Measurements from ENCODE around the gene ADCY4. TPM values are rescaled to one million over a fixed set of nuclear protein-coding genes. Genes with fewer than 3 reads are reported as not detected.

Gene ADCY4
- total RNA-seq, 1 experiment from 2014 or later: 0.86 TPM

GRCh38 chr14:24274101-24274543, 60.7 kb downstream of the ADCY4 start:
- DNase-seq (ENCODE audit: low read depth, low spot score) (no peak), ATAC-seq (no peak)
- Histone ChIP-seq H3K79me2 (ENCODE audit: insufficient read depth, low read length) (peaks cover 4% of the 10 kb centered on the region; the same call in 1 of the 2 replicates), H3K36me3 (ENCODE audit: control insufficient read depth in 1 of 2, insufficient read depth in 2 of 2, low read length in 2 of 2) (no peaks in the 10 kb centered on the region), H4K20me1 (ENCODE audit: insufficient read depth) (no peaks in the 10 kb centered on the region), H3K27me3 (ENCODE audit: insufficient read depth, low read length) (no peaks in the 10 kb centered on the region), H3K27ac (ENCODE audit: low read depth, low read length) (no peak overlapping the region), H3K4me2 (ENCODE audit: low read length) (no peak overlapping the region), H2AFZ (ENCODE audit: low read depth, low read length, poor library complexity, severe bottlenecking) (no peak overlapping the region), H3K4me1 (ENCODE audit: control insufficient read depth in 1 of 2, insufficient read depth in 2 of 2, low read length in 2 of 2) (peaks cover 9 to 22% of the 10 kb centered on the region in 2 experiments; a peak in 3 of 4 replicates), H3K9me2 (ENCODE audit: insufficient read depth) (no peaks in the 10 kb centered on the region), H3K9me3 (ENCODE audit: control insufficient read depth in 1 of 2, insufficient read depth in 1 of 2, low read depth in 1 of 2, low read length in 2 of 2) (no peaks in the 10 kb centered on the region), H3K4me3 (replicated peaks in 1 of 2; ENCODE audit: low read depth in 1 of 2, low read length in 2 of 2) (no peak overlapping the region), H3K9ac (ENCODE audit: low read length) (no peak overlapping the region)
- no peak for TF ChIP-seq CTCF (IDR thresholded peaks at IDR 0.05 in 2 of 3, conservative IDR thresholded peaks at IDR 0.05 in 1 of 3; ENCODE audit: borderline replicate concordance in 1 of 3, insufficient read depth in 1 of 3, low read depth in 2 of 3, low read length in 2 of 3)
- no peak for TF ChIP-seq YY1 (IDR thresholded peaks at IDR 0.05; ENCODE audit: extremely low read depth, insufficient replicate concordance, low read depth, low read length)
- no peak for TF ChIP-seq EZH2 (IDR thresholded peaks at IDR 0.05)
- no peak for TF ChIP-seq EZH2phosphoT487 (IDR thresholded peaks at IDR 0.05; ENCODE audit: borderline replicate concordance)
- no peak for TF ChIP-seq ZBTB33 (IDR thresholded peaks at IDR 0.05; ENCODE audit: extremely low read depth, insufficient replicate concordance, low read length)
- TF ChIP-seq JUND (IDR thresholded peaks at IDR 0.05): no peak
- TF ChIP-seq RAD21 (IDR thresholded peaks at IDR 0.05; ENCODE audit: low read depth): no peak
- TF ChIP-seq POLR2AphosphoS5 (IDR thresholded peaks at IDR 0.05; ENCODE audit: low read depth, low read length): no peak
- no peak for TF ChIP-seq POLR2A (IDR thresholded peaks at IDR 0.05; ENCODE audit: borderline replicate concordance, extremely low read depth, insufficient read depth, insufficient read length)
- no peak for TF ChIP-seq SIN3A (IDR thresholded peaks at IDR 0.05; ENCODE audit: low read depth)
- no peak for TF ChIP-seq ZNF274 (IDR thresholded peaks at IDR 0.05; ENCODE audit: low read depth, low read length)
- no peak for TF ChIP-seq SRF (IDR thresholded peaks at IDR 0.05; ENCODE audit: low read depth)
- TF ChIP-seq CEBPB (IDR thresholded peaks at IDR 0.05; ENCODE audit: low read depth): no peak
- TF ChIP-seq ATF3 (IDR thresholded peaks at IDR 0.05): no peak
- no peak for TF ChIP-seq EGR1 (IDR thresholded peaks at IDR 0.05; ENCODE audit: low read depth)
- no peak for TF ChIP-seq ELF1 (IDR thresholded peaks at IDR 0.05; ENCODE audit: borderline replicate concordance, low read depth)
- no peak for TF ChIP-seq FOSL1 (IDR thresholded peaks at IDR 0.05; ENCODE audit: low read depth)
- no peak for TF ChIP-seq ZFX (IDR thresholded peaks at IDR 0.05)
- POLR2A ChIA-PET: interaction anchor here (1.2 kb wide), 1 partner anchor 32 kb away, joined by 3 read pairs; no protein-coding TSS in a partner anchor
- intact Hi-C loops (cut with micrococcal nuclease): no loop called here
- no TSS peak for BruUV-seq (replicated peaks)
- CTCF ChIA-PET: interaction anchor here (1.0 to 1.5 kb wide), 2 partner anchors 9 to 31 kb away, joined by 4 to 5 read pairs; no protein-coding TSS in a partner anchor
- RAD21 ChIA-PET (ENCODE audit: low non-redundant PET in 1 of 2, low total read pairs in 2 of 2, uncharacterized antibody in 2 of 2, unreplicated experiment in 2 of 2): no interaction called here
